GM12878 (cell line): ENCODE results near the gene CNOT8. TPM values are rescaled to one million over a fixed set of nuclear protein-coding genes. Genes with fewer than 3 reads are reported as not detected.
"Not testable (repeated sequence)": the region's sequence is repeated elsewhere in the genome, so short reads cannot be mapped to it uniquely, and the experiment has no call there.

ENCODE experiments used
- ATAC-seq: fragments of 200-7000 bp; cut with Tn5 transposase; 3 replicates; pipeline ENCODE4 v1.9.1; 2020; ENCODE audit warnings: mild to moderate bottlenecking, moderate library complexity
- BruUV-seq: library from RNA; stranded (reverse); fragments of 400-500 nt; replicated peaks from 2 replicates; lab custom pipeline; 2021; lab: Mats Ljungman, UMichigan
- CTCF ChIA-PET: fragments of 300-600 bp; sonication (Branson Sonifier 250); formaldehyde crosslinking; extraction: SDS; loops from one replicate; lab custom pipeline; 2021; ENCODE audit warnings: inconsistent platforms; lab: Yijun Ruan, JAX
- POLR2A ChIA-PET: fragments of 350-600 bp; formaldehyde crosslinking; extraction: SDS; loops from one replicate; lab custom pipeline; 2021; ENCODE audit warnings: inconsistent platforms; lab: Charles Lee
- RAD21 ChIA-PET: fragments of 300-600 bp; sonication (Branson Sonifier 250); formaldehyde crosslinking; loops from one replicate; lab custom pipeline; 2023; ENCODE audit warnings: antibody characterized with exemption; ENCODE audit not compliant: unreplicated experiment; lab: Charles Lee
- SMC1A ChIA-PET: fragments of 300-600 bp; sonication (Branson Sonifier 250); formaldehyde crosslinking; loops from one replicate; lab custom pipeline; 2023; ENCODE audit not compliant: unreplicated experiment, uncharacterized antibody; lab: Charles Lee
- DNase-seq: peaks from one replicate; pipeline ENCODE4 v3.0.0-alpha.2; 2011; ENCODE audit warnings: low read depth, low spot score
- FAIRE-seq: peaks from 3 replicates; lab custom pipeline; 2011; peaks lifted over from hg19 to GRCh38; lab: Jason Lieb, UNC
- H2AFZ ChIP-seq: 2 replicates; pipeline ENCODE4 v1.6.0; 2011; ENCODE audit warnings: low read depth, low read length, control low read depth; ENCODE audit not compliant: control insufficient read depth
- H3K27ac ChIP-seq: 2 replicates; pipeline ENCODE4 v1.5.1; 2011; ENCODE audit warnings: control low read depth; ENCODE audit not compliant: control insufficient read depth, insufficient read depth
- H3K27me3 ChIP-seq, 2 experiments: replicated peaks in 1 of 2; 2 replicates each; pipeline versions ENCODE4 v1.6.0 to v1.6.1; 2011; ENCODE audit warnings: low read length in 1 of 2; ENCODE audit not compliant: control insufficient read depth in 2 of 2, insufficient read depth in 2 of 2
- H3K36me3 ChIP-seq, 2 experiments: 2 replicates each; pipeline ENCODE4 v1.5.1; 2011; ENCODE audit warnings: low read length in 1 of 2; ENCODE audit not compliant: control insufficient read depth in 2 of 2, insufficient read depth in 2 of 2
- H3K4me1 ChIP-seq: 2 replicates; pipeline ENCODE4 v1.6.1; 2011; ENCODE audit warnings: mild to moderate bottlenecking, low read length, moderate library complexity, mixed read lengths; ENCODE audit not compliant: control insufficient read depth, insufficient read depth
- H3K4me2 ChIP-seq: 2 replicates; pipeline ENCODE4 v1.6.0; 2011; ENCODE audit warnings: control low read depth; ENCODE audit not compliant: control insufficient read depth, insufficient read depth
- H3K4me3 ChIP-seq: fragments of 200-600 bp; sonication (generic); 2 replicates; pipeline ENCODE4 v1.5.1; 2016
- H3K79me2 ChIP-seq: 2 replicates; pipeline ENCODE4 v1.6.0; 2011; ENCODE audit warnings: low read length; ENCODE audit not compliant: control insufficient read depth, insufficient read depth
- H3K9ac ChIP-seq: 2 replicates; pipeline ENCODE4 v1.8.0; 2011; ENCODE audit warnings: low read length, control low read depth, mixed read lengths; ENCODE audit not compliant: control insufficient read depth, insufficient read depth
- H3K9me3 ChIP-seq: replicated peaks from 3 replicates; pipeline ENCODE4 v1.5.1; 2011; ENCODE audit warnings: mild to moderate bottlenecking, low read length; ENCODE audit not compliant: control insufficient read depth, insufficient read depth
- H4K20me1 ChIP-seq: 2 replicates; pipeline ENCODE4 v1.6.0; 2011; ENCODE audit not compliant: control insufficient read depth, insufficient read depth
- KLF5 ChIP-seq: fragments of 450-650 bp; IDR thresholded peaks from 2 replicates; pipeline ENCODE4 v1.6.1; 2014; ENCODE audit warnings: mild to moderate bottlenecking; ENCODE audit not compliant: partially characterized antibody
- NFYA ChIP-seq: IDR thresholded peaks from 2 replicates; pipeline ENCODE4 v1.6.1; 2011; ENCODE audit warnings: low read depth, mild to moderate bottlenecking, low read length, improper control_type of control experiment, borderline replicate concordance
- PAX8 ChIP-seq: fragments of 450-650 bp; IDR thresholded peaks from 2 replicates; pipeline ENCODE4 v1.6.1; 2017; ENCODE audit warnings: mild to moderate bottlenecking, moderate library complexity
- POU2F2 ChIP-seq: IDR thresholded peaks from 3 replicates; pipeline ENCODE4 v1.6.1; 2011; ENCODE audit warnings: low read depth, mild to moderate bottlenecking, low read length, borderline replicate concordance
- RUNX3 ChIP-seq: IDR thresholded peaks from 2 replicates; pipeline ENCODE4 v1.6.1; 2012; ENCODE audit warnings: low read length, inconsistent platforms
- SUPT20H ChIP-seq: IDR thresholded peaks from 2 replicates; pipeline ENCODE4 v1.6.1; 2011; ENCODE audit warnings: low read depth, mild to moderate bottlenecking, low read length, moderate library complexity, borderline replicate concordance; ENCODE audit not compliant: control insufficient read depth
- USF1 ChIP-seq: IDR thresholded peaks from 2 replicates; pipeline ENCODE4 v1.6.1; 2011; ENCODE audit warnings: borderline replicate concordance, low read depth, mild to moderate bottlenecking, moderate library complexity, mixed read lengths, low read length; ENCODE audit not compliant: insufficient read depth; ENCODE audit errors: extremely low read length
- ZNF217 ChIP-seq: fragments of 450-650 bp; IDR thresholded peaks from 2 replicates; pipeline ENCODE4 v1.6.1; 2017; ENCODE audit warnings: antibody characterized with exemption, mild to moderate bottlenecking
- ZNF622 ChIP-seq: fragments of 450-650 bp; IDR thresholded peaks from 2 replicates; pipeline ENCODE4 v1.6.1; 2017; ENCODE audit warnings: mild to moderate bottlenecking, inconsistent platforms
- WGBS: methylation state at CpG from one replicate; pipeline ENCODE4 v1.1.6; 2016; ENCODE audit warnings: low lambda C conversion rate; ENCODE audit not compliant: insufficient replicate concordance, insufficient coverage; ENCODE audit errors: missing lambda C conversion rate; 5-methylcytosine and 5-hydroxymethylcytosine counted together
- in situ Hi-C: fragments of 300-500 bp; cut with MboI; formaldehyde crosslinking; loops from 9 replicates; pipeline ENCODE4 v1.14.3; 2018; ENCODE audit warnings: mixed read lengths
- intact Hi-C: fragments of 100-400 bp; cut with micrococcal nuclease; formaldehyde crosslinking; loops from one replicate; pipeline ENCODE4 v1.14.2; 2022; ENCODE audit not compliant: unreplicated experiment
- polyA plus RNA-seq, 11 experiments: library from polyadenylated mRNA; depleted of rRNA in 4 of 11; unstranded in 6 of 11; stranded (reverse) in 5 of 11; fragments of >200 nt; fragmentation: Nextera tagmentation in 4 of 11; fragmentation: Illumina TruSeq in 1 of 11; extraction: Ambion mirVana in 4 of 11; extraction: Trizol in 1 of 11; gene quantifications; 1 replicate in 1 of 11; 2 replicates in 10 of 11; pipeline versions ENCODE4 v1.2.1 to v1.2.3, GENCODE V29; 2011 to 2016; ENCODE audit warnings: inconsistent platforms in 2 of 11, missing spikeins in 2 of 11, low read depth in 1 of 11
- total RNA-seq, 4 experiments: library from RNA; depleted of rRNA in 3 of 4; stranded (reverse); fragments of >200 nt in 3 of 4; fragmentation: Illumina TruSeq in 1 of 4; extraction: Trizol in 1 of 4; gene quantifications; 2 replicates each; pipeline versions ENCODE4 v1.2.1 to v1.2.3, GENCODE V29; 2013 to 2021
- TF ChIP-seq, protein P1 (sequence below), 3 experiments: IDR thresholded peaks in 2 of 3; conservative IDR thresholded peaks in 1 of 3; 2 replicates each; pipeline ENCODE4 v1.5.1; 2011; ENCODE audit warnings: low read depth in 3 of 3, low read length in 3 of 3, mild to moderate bottlenecking in 3 of 3, control low read depth in 2 of 3, moderate library complexity in 2 of 3, inconsistent platforms in 1 of 3, mixed read lengths in 1 of 3; ENCODE audit not compliant: control insufficient read depth in 2 of 3, insufficient read depth in 1 of 3; ENCODE audit errors: extremely low read depth in 1 of 3

Gene CNOT8
- total and polyA plus RNA-seq, 10 of the 15 experiments (the other 5 are each of a cell fraction or from before 2014, with no cell fraction given) = 13.2 to 57.1 (median 39.0) TPM

DNA sequence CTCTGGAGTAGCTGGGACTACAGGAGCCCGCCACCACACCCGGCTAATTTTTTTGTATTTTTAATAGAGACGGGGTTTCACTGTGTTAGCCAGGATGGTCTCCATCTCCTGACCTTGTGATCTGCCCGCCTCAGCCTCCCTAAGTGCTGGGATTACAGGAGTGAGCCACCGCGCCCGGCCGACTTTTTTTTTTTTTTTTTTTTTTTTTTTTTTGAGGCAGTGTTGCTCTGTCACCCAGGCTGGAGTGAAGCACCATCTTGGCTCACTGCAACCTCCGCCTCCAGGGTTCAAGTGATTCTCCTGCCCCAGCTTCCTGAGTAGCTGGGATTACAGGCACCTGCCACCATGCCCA lies 22.8 kb upstream of the CNOT8 start:
- intact Hi-C loops, DNase-seq, H3K9me3 ChIP-seq, CTCF ChIA-PET, FAIRE-seq, H3K4me1 ChIP-seq, H3K36me3 ChIP-seq, H3K4me3 ChIP-seq, H3K27me3 ChIP-seq, POLR2A ChIA-PET, H3K79me2 ChIP-seq, H4K20me1 ChIP-seq, H3K4me2 ChIP-seq, H3K27ac ChIP-seq, H3K9ac ChIP-seq, H2AFZ ChIP-seq, BruUV-seq, ATAC-seq, in situ Hi-C loops, RAD21 ChIA-PET: not testable (repeated sequence)
- SMC1A ChIA-PET = interaction anchor here (1.0 kb wide), 1 partner anchor 75 kb away, joined by 3 read pairs; no protein-coding TSS in a partner anchor
- WGBS = 96% methylated on average over 7 of the region's 9 CpGs

- Histone ChIP-seq H3K4me2 (no peak overlapping the region), H2AFZ (no peak overlapping the region), H3K4me3 (no peak overlapping the region)
- TF ChIP-seq, protein P1, sequence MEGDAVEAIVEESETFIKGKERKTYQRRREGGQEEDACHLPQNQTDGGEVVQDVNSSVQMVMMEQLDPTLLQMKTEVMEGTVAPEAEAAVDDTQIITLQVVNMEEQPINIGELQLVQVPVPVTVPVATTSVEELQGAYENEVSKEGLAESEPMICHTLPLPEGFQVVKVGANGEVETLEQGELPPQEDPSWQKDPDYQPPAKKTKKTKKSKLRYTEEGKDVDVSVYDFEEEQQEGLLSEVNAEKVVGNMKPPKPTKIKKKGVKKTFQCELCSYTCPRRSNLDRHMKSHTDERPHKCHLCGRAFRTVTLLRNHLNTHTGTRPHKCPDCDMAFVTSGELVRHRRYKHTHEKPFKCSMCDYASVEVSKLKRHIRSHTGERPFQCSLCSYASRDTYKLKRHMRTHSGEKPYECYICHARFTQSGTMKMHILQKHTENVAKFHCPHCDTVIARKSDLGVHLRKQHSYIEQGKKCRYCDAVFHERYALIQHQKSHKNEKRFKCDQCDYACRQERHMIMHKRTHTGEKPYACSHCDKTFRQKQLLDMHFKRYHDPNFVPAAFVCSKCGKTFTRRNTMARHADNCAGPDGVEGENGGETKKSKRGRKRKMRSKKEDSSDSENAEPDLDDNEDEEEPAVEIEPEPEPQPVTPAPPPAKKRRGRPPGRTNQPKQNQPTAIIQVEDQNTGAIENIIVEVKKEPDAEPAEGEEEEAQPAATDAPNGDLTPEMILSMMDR (IDR thresholded peaks at IDR 0.05 in 2 of 3, conservative IDR thresholded peaks at IDR 0.05 in 1 of 3; ENCODE audit: control insufficient read depth in 2 of 3, extremely low read depth in 1 of 3, insufficient read depth in 1 of 3, low read depth in 3 of 3, low read length in 3 of 3) = no peak
- TF ChIP-seq SUPT20H = no peak
- no peak for TF ChIP-seq ZNF622
- no peak for TF ChIP-seq KLF5
- no peak for TF ChIP-seq PAX8
- TF ChIP-seq ZNF217 = no peak
- no peak for TF ChIP-seq POU2F2
- TF ChIP-seq RUNX3 = no peak
- no peak for TF ChIP-seq NFYA
- no peak for TF ChIP-seq USF1
- TF ChIP-seq, all 136 proteins: peak for 0
- no peaks in the 10 kb centered on the region for H3K4me1 ChIP-seq
- no peak overlapping the region for H3K27ac ChIP-seq
- no peaks in the 10 kb centered on the region for H4K20me1 ChIP-seq
- intact Hi-C loops = no loop called here
- no peak overlapping the region for H3K9ac ChIP-seq
- CTCF ChIA-PET = interaction anchor here (0.7 kb wide), 1 partner anchor 717 kb away, joined by 3 read pairs; no protein-coding TSS in a partner anchor
- in situ Hi-C loops = no loop called here
- no peaks in the 10 kb centered on the region for H3K79me2 ChIP-seq
- no peaks in the 10 kb centered on the region for H3K27me3 ChIP-seq
- DNase-seq = no peak
- no peaks in the 10 kb centered on the region; a peak in 1 of 4 replicates for H3K36me3 ChIP-seq
- no TSS peak for BruUV-seq
- FAIRE-seq = no peak
- H3K9me3 ChIP-seq = no peaks in the 10 kb centered on the region
- no peak for ATAC-seq
- RAD21 ChIA-PET = no interaction called here
- SMC1A ChIA-PET = no interaction called here
- WGBS = 82% methylated on average over 6 of the region's 6 CpGs
- POLR2A ChIA-PET = no interaction called here
Observed at GRCh38 chr5:154836225-154836624, 22.2 kb upstream of the CNOT8 start.
